ENCODE data around the gene SLC1A1.

GRCh38 chr9:4559261-4560182, 69.3 kb downstream of the SLC1A1 start:
- no peak for TF ChIP-seq CTCF (IDR thresholded peaks at IDR 0.05)
- no peak for TF ChIP-seq POLR2A (IDR thresholded peaks at IDR 0.05)

Data from heart left ventricle (tissue), 13 donors.